Activated naive CD8-positive, alpha-beta T cell treated with anti-CD3 and anti-CD28 coated beads, Interleukin-2, amount 50 U/mL, for 24 hours (primary cell): ENCODE measurements around the gene MMP23B.
"Not testable (repeated sequence)": the region's sequence is repeated elsewhere in the genome, so short reads cannot be mapped to it uniquely, and the experiment has no call there.

ENCODE experiments used
- ATAC-seq: fragments of 150-1000 bp; cut with Tn5 transposase; one replicate; pipeline ENCODE4 v1.10.0; 2021
- DNase-seq: peaks from one replicate; pipeline ENCODE4 v3.0.0; 2021
- H3K27ac Mint-ChIP-seq: one replicate; pipeline ENCODE4 v1.8.0; 2021; ENCODE audit warnings: mild to moderate bottlenecking, mixed read lengths
- H3K27me3 Mint-ChIP-seq: one replicate; pipeline ENCODE4 v1.8.0; 2021; ENCODE audit warnings: mixed read lengths
- H3K36me3 Mint-ChIP-seq: one replicate; pipeline ENCODE4 v1.8.0; 2021; ENCODE audit warnings: low read depth, mixed read lengths
- H3K4me1 Mint-ChIP-seq: one replicate; pipeline ENCODE4 v1.8.0; 2021; ENCODE audit warnings: mixed read lengths
- H3K4me3 Mint-ChIP-seq: one replicate; pipeline ENCODE4 v1.8.0; 2021; ENCODE audit warnings: mild to moderate bottlenecking, moderate library complexity, mixed read lengths
- H3K9me3 Mint-ChIP-seq: one replicate; pipeline ENCODE4 v1.8.0; 2021; ENCODE audit warnings: mixed read lengths

The MMP23B gene

DNA sequence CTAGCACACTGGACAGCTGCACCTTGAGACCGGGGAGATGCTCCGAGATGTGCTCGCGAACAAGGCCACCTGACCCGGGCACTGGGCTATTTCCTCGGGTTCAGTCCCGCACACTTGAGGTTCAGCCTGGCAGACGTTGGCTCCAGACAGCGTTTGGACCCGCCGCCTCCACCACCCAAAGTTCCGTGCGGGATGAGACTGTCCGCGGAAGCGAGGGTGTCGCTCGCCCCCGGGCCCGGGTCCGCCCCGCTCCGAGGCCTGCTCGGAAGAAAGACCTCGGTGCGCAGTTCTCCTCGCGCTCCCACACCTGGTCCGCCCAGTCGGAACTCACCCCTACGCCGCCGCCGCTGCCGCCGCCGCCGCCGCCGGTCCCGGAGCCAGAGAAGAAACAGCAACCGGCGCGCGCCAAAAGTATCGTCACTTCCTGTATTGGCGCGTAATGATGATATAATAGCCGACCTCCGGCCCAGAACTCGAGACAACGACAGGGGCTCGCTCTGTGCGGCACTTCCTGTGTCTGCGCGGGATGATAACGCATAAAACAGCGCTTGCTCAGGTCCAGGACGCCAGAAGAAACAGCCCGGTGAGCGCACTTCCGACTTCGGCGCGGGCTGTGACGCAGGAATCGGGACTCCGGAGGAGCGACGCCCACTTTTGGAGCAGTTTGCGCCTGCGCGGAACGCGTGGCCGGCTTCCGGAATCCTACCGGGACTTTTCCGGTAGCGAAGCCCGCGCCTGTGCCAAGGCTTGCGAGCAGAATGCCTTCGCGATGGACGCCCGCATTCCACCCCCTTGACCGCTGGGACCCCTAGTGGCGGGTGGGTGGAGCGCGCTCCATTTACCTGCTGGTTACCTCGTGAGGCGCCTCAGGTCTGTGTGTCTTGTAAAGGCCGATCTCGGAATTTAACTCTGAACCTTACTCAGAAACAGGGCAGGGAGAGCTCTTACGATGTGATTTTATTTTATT, 26.9 kb downstream of the MMP23B start, which contains the start of gene CDK11B:
Gene CDK11B, minus strand, starts transcription at position 422 of the 967 bp plus-strand sequence. CDS start 1,519 bp downstream, outside the sequence.
- DNase-seq (peak; percentile 100), ATAC-seq (peak; percentile 99)
- Mint-ChIP-seq H3K27ac (peak within 1 kb of the TSS; percentile 100), H3K36me3 (peaks cover 21% of the 10 kb centered on the region), H3K4me3 (peak within 1 kb of the TSS; percentile 96)
- not testable (repeated sequence) for H3K9me3 Mint-ChIP-seq, H3K27me3 Mint-ChIP-seq, H3K4me1 Mint-ChIP-seq

DNA sequence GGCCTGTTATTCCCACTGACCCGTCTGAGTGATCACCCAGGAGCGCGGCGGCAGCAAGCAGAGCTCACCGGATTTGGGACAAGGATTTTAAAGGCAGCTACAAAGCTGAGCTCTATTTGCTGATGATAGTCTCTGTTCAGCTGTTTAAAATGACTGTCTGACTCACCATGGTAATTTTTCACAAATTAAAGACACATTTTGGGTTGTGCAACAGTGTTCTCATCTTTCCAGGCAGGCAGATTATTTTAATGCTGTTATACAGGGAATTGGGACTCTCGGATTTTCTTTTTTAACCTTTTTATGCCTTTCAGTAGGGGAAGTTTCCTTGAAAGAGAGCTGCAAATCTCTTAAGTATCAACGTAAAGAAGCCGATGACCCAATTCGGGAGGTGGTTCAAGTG, 30.4 kb downstream of the MMP23B start:
- H3K27ac Mint-ChIP-seq, ATAC-seq, H3K4me3 Mint-ChIP-seq, H3K27me3 Mint-ChIP-seq, H3K36me3 Mint-ChIP-seq, H3K4me1 Mint-ChIP-seq, H3K9me3 Mint-ChIP-seq, DNase-seq: not testable (repeated sequence)

DNA sequence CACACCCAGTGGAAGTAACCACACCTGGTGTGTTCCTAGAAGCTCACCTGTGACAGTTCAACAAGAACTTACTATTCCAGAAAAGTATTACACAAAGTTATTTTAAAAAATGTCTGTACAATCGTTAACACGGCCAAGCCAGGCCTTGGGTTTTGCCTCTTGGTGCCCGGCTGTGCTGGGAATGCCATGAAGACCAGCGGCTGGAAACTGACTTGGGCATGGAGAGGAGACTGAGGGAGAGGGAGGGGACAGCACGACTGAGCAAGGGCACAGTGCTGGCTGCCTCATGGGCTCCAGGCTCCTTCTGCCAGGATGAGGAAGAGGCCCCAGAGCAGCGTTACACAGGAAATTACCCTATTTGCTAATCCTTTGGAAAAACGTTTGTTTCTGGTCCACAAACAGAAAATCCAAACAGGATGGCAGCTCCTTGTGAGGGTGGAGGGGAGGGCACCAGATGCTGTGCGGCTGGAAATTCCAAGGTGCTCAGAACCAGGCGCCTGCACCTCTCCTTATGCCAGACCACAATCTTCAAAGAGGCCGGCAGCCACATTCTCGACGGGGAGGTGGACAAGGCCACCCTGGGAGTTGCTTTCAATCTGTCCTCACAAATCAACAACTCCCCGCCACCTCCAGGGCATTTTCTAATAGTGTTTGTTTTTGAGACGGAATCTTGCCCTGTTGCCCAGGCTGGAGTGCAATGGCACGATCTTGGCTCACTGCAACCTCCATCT, 31.0 kb downstream of the MMP23B start:
- not testable (repeated sequence) for H3K27ac Mint-ChIP-seq, DNase-seq, H3K4me3 Mint-ChIP-seq, H3K9me3 Mint-ChIP-seq, H3K4me1 Mint-ChIP-seq, ATAC-seq, H3K27me3 Mint-ChIP-seq
- H3K36me3 Mint-ChIP-seq, result peaks cover 13% of the 10 kb centered on the region

DNA sequence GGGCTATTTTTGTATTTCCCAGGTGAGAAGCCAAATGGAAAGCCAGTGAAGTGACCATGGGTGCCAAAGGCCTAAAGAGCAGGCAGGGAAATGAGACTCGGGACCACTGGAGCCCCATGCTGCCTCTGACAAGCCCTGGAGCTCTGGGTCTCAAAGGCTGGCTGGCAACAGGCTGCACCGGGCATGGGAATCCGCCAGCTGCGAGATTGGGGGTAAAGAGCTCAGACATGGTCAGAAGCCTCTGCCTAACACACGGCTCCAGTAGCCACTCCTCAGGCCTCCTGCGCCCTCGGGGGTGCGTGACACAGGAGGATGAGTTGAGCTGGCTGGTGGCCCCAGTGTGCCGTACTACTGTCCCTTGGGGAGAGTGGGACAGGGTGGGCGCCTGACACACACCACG, 32.3 kb downstream of the MMP23B start:
- not testable (repeated sequence) for H3K27ac Mint-ChIP-seq, H3K4me3 Mint-ChIP-seq, DNase-seq, ATAC-seq, H3K4me1 Mint-ChIP-seq, H3K9me3 Mint-ChIP-seq, H3K36me3 Mint-ChIP-seq, H3K27me3 Mint-ChIP-seq

DNA sequence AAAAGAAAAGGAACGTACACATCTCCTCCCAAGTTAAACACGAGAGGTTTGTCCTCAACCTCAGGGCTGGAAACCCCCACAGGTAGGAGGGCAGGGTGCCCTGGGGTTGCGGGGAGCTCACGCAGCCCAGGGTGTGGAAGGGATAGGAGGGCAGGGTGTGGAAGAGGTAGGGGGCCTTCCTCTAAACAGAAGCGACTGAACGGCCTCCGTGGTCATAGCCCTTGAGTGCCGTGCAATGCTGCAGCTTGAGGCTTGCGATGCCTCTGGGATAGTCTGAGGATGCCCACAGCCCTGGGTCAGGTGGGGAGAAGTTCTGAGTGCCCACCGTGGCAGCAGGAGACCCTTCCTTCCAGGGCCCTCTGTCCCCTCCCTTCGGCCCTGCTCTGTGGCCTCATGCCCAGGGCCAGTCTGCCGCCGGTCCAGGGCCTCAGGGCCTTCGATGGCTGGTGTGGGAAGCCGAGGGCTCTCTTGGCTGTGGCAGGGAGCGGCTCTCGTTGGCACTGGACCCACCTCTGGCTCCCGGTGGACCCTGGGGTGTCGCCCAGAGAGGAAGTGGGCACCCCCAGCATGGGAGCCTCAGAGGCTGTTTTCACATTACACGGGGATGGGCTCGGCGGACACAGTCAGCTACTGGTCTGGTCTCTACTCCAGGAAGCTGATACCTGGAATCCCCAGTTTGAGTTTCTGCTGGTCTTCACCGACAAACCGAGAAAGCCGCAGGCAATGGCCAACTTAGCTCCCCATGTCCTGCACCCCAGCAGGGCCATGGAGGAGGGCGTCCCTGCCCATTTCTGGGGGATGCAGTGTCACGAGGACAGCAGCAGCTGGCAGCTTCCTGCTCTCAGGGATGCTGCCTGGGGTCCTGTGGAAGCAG, 33.2 kb downstream of the MMP23B start:
- no peaks in the 10 kb centered on the region for H3K4me1 Mint-ChIP-seq

DNA sequence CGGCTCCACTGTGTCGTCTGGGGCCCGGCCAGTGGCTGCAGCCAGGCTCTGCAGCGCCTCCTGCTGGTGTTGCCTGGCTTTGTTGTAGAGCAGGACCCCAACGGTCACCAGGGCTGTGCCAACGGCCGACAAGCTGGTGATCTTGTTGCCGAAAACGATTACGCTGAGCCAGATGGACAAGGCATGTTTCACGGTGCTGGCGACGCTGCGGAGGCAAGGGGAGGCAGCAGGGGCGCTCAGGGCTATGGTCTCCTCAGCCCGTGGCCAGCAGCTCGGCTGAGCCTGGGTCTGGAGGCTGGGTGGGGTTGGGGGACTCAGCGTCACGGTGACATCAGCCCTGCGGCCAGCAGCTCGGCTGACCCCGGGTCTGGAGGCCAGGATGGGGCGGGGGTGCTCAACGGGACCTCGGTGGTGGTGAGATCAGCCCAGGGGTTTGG, 33.9 kb downstream of the MMP23B start:
- peak; percentile 48 for ATAC-seq
- H3K27me3 Mint-ChIP-seq, result no peaks in the 10 kb centered on the region

More for the DNA sequence above, 33.2 kb downstream of the MMP23B start:
- Mint-ChIP-seq H3K4me3 (no peak overlapping the region), H3K36me3 (peaks cover 13% of the 10 kb centered on the region), H3K27ac (no peak overlapping the region), H3K9me3 (no peaks in the 10 kb centered on the region), H3K27me3 (no peaks in the 10 kb centered on the region)
- ATAC-seq (peak; percentile 17), DNase-seq (no peak)

DNA sequence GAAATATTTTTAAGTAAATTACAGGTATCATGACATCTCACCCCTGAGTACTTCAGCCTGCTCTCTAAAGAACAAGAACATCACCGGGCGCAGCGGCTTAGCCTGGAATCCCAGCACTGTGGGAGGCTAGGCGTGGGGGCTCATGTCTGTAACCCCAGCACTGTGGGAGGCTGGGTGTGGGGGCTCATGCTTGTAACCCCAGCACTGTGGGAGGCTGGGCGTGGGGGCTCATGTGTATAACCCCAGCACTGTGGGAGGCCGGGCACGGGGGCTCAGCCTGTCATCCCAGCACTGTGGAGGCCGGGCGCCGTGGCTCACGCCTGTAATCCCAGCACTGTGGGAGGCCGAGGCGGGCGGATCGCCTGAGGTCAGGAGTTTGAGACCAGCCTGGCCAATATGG, 34.6 kb downstream of the MMP23B start:
- Mint-ChIP-seq H3K27me3 (no peaks in the 10 kb centered on the region), H3K4me1 (no peaks in the 10 kb centered on the region), H3K36me3 (peaks cover 18% of the 10 kb centered on the region), H3K27ac (no peak overlapping the region), H3K4me3 (no peak overlapping the region), H3K9me3 (no peaks in the 10 kb centered on the region)
- no peak for ATAC-seq
- DNase-seq, result no peak

More for the DNA sequence above, 33.9 kb downstream of the MMP23B start:
- peaks cover 13% of the 10 kb centered on the region for H3K36me3 Mint-ChIP-seq
- no peaks in the 10 kb centered on the region for H3K4me1 Mint-ChIP-seq
- H3K27ac Mint-ChIP-seq, result no peak overlapping the region
- DNase-seq, result peak; percentile 70
- H3K4me3 Mint-ChIP-seq, result no peak overlapping the region
- H3K9me3 Mint-ChIP-seq, result no peaks in the 10 kb centered on the region

DNA sequence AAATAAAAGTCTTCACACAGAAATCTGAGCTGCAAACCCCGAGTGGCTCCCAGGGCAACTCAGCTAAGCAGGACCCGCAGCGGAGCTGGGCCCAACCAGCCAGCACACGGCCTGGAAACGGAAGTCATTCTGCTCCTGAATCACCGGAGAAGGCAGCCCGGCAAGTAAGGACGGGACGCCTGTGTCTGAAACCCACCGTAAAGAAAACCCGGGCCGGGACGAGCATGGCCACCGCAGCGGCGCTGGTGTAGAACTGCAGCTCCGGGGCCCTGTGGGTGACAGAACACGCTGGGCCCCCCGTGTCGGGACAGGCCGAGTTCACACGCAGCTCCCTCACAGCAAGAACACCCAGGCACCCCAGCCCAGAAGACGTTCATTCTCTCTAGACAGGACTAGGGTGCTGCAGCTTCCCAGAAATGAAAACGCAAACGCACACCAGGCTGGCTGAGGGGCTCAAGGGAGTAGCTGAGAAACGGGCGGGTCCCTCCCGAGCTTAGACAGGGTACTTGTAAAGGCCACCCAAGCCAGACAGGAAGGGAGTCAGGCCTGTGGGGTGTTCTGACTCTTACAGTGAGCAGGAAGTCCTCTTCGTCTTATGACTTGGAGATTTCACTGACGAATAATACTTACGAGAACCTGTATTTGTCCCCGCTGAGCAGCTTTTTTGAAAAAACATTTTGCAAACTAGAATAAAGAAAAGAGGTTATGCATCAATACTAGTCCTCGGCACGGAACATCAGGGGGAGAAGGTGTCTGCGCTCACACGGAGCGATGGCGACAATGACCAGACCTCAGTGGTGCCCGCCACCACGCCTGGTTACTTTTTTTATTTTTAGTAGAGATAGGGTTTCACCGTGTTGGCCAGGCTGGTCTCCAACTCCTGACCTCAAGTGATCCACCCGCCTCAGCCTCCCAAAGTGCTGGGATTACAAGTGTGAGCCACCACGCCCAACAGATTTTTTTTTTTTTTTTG, 37.8 kb downstream of the MMP23B start:
- Mint-ChIP-seq H3K36me3 (peaks cover 22% of the 10 kb centered on the region), H3K4me3 (no peak overlapping the region), H3K27me3 (no peaks in the 10 kb centered on the region), H3K4me1 (peaks cover 10% of the 10 kb centered on the region), H3K27ac (no peak overlapping the region), H3K9me3 (no peaks in the 10 kb centered on the region)
- DNase-seq (no peak), ATAC-seq (no peak)

DNA sequence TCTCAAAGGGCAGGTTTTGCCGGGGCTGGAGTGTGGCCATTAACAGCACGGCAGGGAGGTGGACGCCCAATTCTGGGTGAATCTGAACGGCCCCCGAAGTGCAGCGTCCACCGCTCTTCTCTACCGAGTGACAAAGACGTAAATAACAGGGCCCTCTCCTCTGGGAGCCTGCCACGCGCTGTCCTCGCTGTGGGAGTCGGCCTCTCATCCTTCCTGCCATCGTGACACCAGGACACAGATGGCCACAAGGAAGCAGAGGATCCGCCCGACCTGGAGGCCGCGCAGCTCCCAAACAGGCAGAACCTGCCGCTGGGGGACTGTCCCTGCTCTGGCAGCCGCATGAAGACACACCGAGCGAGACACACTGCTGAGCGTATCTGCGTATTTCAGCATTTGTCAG, 38.9 kb downstream of the MMP23B start:
- no peaks in the 10 kb centered on the region for H3K27me3 Mint-ChIP-seq
- no peak for ATAC-seq
- H3K9me3 Mint-ChIP-seq, result no peaks in the 10 kb centered on the region
- no peak overlapping the region for H3K27ac Mint-ChIP-seq
- H3K4me3 Mint-ChIP-seq, result no peak overlapping the region
- peaks cover 11% of the 10 kb centered on the region for H3K4me1 Mint-ChIP-seq
- DNase-seq, result no peak
- H3K36me3 Mint-ChIP-seq, result peaks cover 22% of the 10 kb centered on the region

DNA sequence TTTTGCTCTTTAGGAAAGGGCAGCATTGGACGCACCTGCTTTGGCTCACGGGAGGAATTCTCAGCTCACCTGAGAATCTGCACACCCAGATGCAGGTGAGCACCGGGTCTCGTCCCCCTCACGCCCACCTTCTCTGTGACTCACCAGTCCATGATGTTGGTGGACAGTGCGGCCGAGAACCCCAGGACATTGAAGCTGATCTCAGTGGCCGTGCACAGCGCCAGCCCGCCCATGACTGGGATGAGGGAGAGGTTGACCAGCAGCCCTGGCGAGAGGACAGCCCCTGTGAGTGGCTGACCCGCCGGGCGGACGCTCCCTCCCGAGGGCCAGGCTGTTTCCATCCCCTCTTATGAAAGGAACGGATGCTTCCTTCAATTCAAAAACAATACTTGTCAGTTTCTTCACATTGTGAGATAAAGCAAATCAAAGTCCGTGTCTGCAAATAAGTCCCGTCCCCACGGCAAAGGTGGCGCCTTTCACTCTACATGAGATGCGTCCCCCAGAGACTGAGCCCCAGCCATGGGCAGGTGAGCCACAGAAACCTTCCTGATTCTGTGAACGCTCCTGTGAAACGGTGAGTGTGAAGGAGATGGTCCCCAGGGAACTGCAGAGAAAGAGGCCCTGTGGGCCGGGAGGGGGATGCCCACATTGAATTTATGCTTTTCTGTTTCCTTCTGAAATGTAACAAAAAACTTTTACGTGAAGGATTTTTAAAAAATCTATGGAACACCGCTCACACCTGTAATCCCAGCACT, 39.6 kb downstream of the MMP23B start:
- Mint-ChIP-seq H3K4me3 (no peak overlapping the region), H3K36me3 (peaks cover 17% of the 10 kb centered on the region), H3K27me3 (no peaks in the 10 kb centered on the region), H3K27ac (no peak overlapping the region), H3K4me1 (peaks cover 11% of the 10 kb centered on the region), H3K9me3 (no peaks in the 10 kb centered on the region)
- ATAC-seq (no peak), DNase-seq (no peak)

DNA sequence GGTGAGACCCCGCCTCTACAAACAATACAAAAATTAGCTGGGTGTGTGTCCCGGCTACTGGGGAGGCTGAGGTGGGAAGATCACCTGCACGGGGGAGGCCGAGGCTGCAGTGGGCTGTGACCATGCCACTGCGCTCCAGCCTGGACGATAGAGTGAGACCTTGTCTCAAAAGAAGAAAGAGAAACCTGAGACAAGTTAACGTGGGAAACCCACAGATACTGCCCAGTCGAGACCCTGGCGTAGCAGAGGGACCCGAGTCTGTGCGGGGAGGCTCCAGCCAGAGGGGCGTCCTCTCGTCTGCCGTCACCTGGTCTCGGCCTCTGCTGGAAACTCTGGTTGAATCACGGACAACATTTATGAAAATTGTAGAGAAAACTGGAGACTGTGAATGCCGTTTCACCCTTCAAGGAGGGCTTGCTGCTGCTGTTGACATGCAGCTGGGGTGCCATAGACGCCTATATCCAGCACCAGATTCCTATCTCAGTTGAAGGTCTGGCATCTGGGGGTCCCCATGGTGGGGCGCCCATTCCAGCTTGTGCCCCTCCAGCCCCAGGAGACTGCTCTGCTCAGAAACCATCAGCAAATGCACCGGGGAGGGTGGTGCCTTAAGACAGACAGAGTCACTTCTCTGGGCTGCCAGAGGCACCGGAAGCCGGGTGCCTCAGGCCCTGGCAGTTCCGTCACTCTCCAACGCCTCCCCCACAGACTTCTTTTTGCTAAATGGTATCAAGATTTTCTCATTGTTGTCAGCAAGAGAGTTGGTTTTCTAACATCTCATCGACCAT, 40.4 kb downstream of the MMP23B start:
- H3K4me3 Mint-ChIP-seq, result no peak overlapping the region
- peaks cover 16% of the 10 kb centered on the region for H3K36me3 Mint-ChIP-seq
- no peak overlapping the region for H3K27ac Mint-ChIP-seq
- no peak for ATAC-seq
- peaks cover 13% of the 10 kb centered on the region for H3K4me1 Mint-ChIP-seq
- H3K27me3 Mint-ChIP-seq, result no peaks in the 10 kb centered on the region
- no peak for DNase-seq
- no peaks in the 10 kb centered on the region for H3K9me3 Mint-ChIP-seq

DNA sequence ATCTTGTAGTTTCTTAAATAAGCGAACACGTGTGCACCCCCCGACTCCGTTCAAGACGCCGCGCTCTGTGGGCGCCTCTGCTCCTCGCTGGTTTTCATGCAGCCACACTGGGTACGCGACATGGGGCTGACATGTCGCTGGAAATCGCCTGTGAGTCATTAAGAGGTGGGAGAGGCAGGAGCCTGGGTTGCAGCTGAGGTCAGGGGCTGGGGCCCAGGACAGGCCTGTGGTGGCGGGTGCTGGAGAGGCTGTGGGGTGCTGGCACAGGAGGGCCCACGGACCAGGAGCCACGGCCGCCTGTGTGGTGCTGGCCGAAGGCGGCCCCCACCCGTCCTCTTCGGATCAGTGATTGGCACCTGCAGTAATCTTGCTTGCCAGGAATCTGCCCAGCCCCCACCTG, 42.8 kb downstream of the MMP23B start:
- H3K4me1 Mint-ChIP-seq, result peaks cover 34% of the 10 kb centered on the region
- peak; percentile 57 for ATAC-seq
- peaks cover 11% of the 10 kb centered on the region for H3K36me3 Mint-ChIP-seq
- not testable (repeated sequence) for H3K9me3 Mint-ChIP-seq, H3K4me3 Mint-ChIP-seq, H3K27me3 Mint-ChIP-seq, DNase-seq
- H3K27ac Mint-ChIP-seq, result peak overlapping the region; percentile 88
